SK-N-DZ (cell line): Measurements from ENCODE around the gene TRIM68.

Experiments used
- DNase-seq: peaks from one replicate; pipeline ENCODE4 v3.0.0-alpha.2; 2015; ENCODE audit warnings: low spot score

Gene TRIM68

GRCh38 chr11:4606231-4607015 is 1.6 kb downstream of the TRIM68 start:
- DNase-seq = no peak

- DNase-seq = no peak
Observed at GRCh38 chr11:4605057-4605456, 3.0 kb downstream of the TRIM68 start.

- DNase-seq = no peak
Observed at GRCh38 chr11:4593739-4594138, 14.3 kb downstream of the TRIM68 start, which contains the start of gene OR52I1. OR52I1 (plus strand) TSS chr11:4594039; CDS start chr11:4594039, 0 bp downstream.

DNA sequence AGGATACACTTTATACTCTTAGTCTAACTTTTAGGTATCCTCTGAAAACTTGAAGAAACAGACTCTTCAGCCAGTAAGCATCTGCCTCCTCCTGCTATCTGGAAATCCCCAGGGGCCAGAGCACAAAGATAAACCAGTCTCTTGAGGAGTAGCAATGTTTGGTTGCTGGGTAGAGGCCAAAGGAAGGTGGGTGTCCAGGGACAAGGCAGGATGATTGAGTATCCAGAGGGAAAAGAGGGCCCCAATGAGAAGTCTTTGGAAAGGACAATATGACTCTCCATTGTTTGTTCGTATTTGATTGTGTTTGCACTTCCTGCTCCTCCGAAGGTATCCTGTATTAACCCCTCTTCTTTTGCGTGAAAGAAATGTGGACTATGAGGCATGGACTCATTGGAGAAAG is 19.0 kb downstream of the TRIM68 start:
- DNase-seq = no peak

DNA sequence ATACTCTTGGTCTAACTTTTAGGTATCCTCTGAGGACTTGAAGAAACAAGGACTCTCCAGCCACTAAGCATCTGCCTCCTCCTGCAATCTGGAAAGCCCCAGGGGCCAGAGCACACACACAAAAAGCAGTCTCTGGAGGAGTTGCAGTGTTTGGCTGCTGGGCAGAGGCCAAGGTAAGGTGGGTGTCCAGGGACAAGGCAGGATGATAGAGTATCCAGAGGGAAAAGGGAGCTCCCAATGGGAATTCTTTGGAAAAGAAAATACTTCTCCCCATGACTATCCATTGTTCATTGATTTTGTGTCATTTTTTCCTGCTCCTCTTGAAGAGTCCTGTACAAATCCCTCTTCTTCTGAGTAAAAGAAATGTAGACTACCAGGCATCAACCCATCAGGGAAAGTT is 26.6 kb downstream of the TRIM68 start, which contains the start of gene OR52I2:
TSS of gene OR52I2 (plus strand) at position 301 of the 400 bp plus-strand sequence.
- DNase-seq = no peak

DNA sequence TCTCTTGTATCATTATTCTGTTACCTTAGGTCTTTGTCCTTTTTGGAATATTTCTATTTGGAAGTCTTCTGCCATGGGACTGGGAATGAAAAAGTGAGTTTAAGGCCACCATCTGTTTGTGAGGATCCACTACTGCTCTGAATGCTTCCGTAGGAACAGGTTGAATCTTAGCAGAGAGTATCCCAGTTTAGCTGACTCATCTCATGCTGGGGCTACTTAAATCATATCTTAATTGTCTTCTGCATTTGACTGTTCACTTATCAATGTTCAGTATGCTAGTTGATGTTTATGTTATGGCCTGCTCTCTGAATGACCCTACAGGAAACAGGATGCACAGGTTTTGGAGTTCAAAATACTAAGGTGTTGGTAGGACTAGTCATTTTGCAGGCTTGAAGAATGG is 27.9 kb downstream of the TRIM68 start:
- DNase-seq = no peak

- no peak for DNase-seq
Observed at GRCh38 chr11:4578624-4579023, 29.4 kb downstream of the TRIM68 start.

GRCh38 chr11:4577761-4578160 is 30.3 kb downstream of the TRIM68 start:
- DNase-seq = no peak

GRCh38 chr11:4576880-4577279 is 31.2 kb downstream of the TRIM68 start:
- no peak for DNase-seq

GRCh38 chr11:4569075-4569474 is 39.0 kb downstream of the TRIM68 start:
- no peak for DNase-seq

GRCh38 chr11:4565371-4565770 is 42.7 kb downstream of the TRIM68 start:
- no peak for DNase-seq

GRCh38 chr11:4560467-4560866 is 47.6 kb downstream of the TRIM68 start:
- DNase-seq = no peak

DNA sequence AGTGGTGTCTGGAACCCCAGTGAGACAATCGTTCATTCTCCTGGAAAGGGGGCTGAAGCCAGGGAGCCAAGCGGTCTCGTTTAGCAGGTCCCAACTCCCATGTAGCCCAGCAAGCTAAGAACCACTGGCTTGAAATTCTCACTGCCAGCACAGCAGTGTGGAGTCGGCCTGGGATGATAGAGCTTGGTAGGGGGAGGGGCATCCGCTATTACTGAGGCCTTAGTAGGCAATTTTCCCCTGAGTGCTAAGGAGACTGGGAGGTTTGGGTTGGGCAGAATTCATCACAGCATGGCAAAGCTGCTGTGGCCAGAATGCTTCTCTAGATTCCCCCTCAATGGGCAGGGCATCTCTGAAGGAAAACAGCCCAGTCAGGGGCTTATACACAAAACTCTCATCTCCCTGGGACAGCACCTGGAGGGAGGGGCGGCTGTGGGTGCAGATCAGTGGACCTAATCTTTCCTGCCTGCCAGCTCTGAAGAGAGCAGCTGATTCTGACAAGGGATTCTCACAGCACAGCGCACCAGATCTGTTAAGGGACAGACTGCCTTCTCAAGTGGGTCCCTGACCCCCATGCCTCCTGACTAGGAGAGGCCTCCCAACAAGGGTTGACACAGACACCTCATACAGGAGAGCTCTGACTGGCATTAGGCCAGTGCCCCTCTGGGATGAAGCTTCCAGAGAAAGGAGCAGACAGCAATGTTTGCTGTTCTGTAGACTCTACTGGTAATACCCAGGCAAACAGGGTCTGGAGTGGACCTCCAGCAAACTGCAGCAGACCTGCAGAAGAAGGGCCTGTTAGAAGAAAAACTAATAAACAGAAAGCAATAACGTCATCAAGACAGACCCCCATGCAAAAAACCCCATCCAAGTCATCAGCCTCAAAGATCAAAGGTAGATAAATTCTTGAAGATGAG is 48.2 kb downstream of the TRIM68 start:
- DNase-seq = no peak

DNA sequence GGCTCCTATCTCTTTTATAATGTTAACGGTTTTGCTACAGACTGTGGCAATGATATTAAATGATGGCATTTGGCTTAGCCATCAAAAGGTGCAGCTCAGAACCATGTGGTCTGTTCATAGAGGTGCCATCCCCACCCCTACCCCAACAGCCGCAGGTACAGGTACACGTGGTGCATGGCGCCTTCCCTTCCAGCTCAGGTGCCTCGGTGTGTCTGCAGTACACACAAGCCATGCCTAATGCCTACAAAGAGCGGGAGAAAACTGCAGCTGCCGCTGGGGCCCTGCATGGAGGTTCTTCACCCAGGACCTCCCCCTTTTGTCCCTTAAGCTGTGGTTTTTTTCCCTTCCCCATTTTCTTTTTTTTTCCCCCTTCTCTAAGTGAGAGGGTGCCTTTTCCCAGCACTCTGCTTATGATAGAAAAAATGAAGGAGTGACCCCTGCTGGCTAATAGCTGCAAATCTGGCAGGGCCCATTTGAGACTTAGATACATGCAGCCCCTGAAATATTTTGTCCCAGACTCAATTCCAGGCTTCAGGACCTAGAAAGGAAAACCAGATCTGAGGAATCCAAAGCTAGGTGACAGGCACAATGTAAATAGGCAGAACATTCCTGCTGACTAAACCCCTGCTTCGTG is 56.6 kb downstream of the TRIM68 start:
- DNase-seq = no peak
